Stimulated activated CD4-positive, alpha-beta T cell treated with anti-CD3 and anti-CD28 coated beads, Interleukin-4, amount 100 ng/mL, for 4 hours (primary cell): ENCODE measurements around the gene ARFGAP1.

Source experiments
- DNase-seq, 2 experiments: peaks; one replicate each; pipeline ENCODE4 v3.0.0-alpha.2; 2020

The ARFGAP1 gene

GRCh38 chr20:63280929-63281545 is 8.4 kb downstream of the ARFGAP1 start:
- no peak for DNase-seq

DNA sequence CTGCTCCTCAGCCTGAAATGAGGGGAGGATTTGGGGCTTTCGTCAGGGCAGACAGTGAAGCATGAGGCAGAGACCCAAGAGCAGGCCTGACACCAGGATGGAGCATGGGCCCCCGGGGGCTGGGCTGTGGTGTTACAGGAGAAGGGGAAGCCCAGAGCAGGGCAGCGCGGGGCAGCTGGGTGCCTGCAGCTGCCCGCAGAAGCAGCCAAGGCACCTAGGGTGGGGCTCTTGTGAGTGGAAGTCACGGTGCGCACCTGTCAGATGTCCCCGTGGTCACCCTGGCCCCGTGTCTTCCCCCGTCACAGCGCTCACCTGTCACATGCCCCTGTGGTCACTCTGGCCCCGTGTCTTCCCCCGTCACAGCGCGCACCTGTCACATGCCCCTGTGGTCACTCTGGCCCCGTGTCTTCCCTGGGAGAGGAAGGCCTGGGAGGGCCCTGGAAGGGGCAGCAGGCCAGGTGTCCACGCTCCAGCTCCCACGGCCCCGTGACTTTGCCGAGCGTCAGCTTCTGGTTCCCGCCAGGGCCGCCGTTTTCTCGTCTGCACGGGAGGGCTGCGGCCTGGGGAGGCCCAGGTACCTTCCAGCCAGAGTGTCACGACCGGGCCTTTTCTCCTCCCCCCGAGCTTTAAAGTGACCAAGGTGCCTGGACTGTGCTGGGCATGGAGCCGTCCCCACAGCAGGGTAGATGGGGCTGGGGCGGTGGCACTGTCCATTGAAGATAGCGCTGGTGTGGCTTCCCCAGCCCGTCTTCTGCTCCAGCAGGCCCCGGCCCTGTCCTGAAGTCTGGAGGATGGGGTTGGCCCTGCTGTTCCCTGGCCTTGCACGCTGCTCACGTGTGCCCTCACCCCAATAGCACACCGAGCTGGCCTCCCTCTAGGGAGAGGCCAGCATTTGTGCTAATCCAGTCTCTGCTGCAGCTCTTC is 9.4 kb downstream of the ARFGAP1 start:
- DNase-seq, result no peak

- no peak for DNase-seq
Observed at GRCh38 chr20:63282946-63283345, 10.3 kb downstream of the ARFGAP1 start.

DNA sequence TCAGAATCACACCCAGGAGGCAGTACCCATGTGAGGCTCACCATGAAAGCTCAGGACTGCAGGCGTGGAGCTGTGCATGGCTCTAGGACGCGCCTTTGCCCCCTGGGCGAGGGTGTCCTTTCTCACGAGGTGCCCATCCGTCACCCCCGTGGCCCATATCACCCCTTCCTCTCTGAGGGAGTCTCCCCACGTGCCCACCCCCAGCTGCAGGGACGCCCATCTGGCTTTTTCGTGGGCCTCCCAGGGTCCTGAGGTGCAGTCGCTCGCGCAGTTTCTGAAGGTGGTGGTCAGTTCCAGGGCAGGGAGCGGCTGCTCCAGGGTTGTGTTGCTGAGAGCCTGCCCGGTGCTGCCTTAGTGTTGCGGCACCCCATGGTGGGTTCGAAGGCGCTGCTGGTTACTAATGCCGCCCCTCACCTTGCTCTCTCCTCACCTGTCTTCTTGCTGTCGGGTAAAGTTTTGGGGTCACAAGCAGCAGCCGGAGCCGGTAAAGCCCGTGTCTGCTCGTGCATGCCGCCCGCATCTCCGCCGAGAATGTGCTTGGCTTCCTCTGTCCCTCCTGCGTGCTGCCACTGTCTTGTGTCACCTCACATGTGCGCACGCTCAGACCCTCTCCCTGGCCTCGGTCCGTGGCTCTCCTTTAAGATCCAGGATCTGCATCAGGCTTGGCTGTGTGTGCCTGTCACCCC is 10.9 kb downstream of the ARFGAP1 start:
- DNase-seq, result no peak

GRCh38 chr20:63284083-63284440 is 11.4 kb downstream of the ARFGAP1 start:
- DNase-seq, result no peak

DNA sequence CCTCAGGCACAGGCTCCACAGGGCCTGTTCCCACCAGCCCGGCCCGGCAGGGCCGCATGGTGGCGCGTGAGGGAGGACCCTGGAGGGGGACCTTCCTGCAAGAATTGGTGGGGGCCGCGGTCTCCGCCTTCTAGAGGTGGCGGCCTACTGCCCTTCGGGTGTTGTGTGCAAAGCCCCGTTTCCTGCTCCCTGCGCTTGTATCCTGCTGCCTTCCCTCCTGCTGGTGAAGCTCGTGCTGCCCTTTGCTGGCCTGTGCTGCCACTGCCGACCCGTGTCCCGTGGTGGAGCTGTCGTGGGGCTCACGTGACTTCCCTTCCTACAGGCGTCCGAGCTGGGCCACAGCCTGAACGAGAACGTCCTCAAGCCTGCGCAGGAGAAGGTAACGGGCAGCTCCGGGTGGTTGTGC is 11.9 kb downstream of the ARFGAP1 start:
- no peak for DNase-seq

- DNase-seq, result no peak
Observed at GRCh38 chr20:63284981-63285524, 12.4 kb downstream of the ARFGAP1 start.

DNA sequence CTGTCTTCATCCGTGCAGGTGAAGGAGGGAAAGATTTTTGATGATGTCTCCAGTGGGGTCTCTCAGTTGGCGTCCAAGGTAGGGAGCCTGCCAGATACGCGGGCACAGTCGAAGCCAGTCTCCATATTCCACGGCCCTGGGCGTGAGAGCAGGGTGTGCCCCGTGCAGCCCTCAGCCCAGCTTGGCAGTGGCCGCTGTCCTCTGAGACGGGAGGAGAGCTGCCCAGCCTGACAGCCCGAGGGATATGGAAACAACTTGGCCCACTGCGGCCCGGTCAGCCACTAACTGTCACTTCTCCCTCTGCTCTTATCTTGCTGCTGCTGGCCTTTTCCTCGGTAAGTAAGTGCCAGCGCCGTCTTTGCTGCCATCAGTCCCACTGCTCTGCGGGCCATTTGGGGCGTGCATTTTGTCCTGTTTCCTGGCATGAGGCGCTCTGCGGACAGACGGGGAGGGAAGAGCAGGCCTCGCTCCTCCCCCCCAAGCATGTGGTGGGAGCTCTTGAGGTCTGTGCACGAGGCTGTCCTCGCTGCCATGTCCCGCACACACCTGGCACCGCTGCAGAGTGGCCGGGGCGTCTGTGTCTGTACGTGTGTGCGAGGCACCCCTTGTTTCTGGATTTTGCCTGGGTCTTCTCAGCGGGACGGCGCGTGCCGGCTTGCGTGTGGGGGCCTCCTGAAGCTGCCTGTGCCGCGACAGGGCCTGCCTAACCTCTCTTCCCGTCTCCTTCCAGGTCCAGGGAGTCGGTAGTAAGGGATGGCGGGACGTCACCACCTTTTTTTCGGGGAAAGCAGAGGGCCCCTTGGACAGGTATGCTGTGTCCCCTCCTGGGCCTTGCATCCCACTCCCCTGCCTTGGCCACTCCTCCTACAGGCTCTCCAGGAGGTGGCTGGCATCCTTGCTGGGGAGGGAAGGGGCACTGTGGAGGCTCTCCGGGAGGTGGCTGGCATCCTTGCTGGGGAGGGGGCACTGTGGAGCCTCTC is 13.3 kb downstream of the ARFGAP1 start:
- no peak for DNase-seq

GRCh38 chr20:63286781-63287696 is 14.4 kb downstream of the ARFGAP1 start:
- no peak for DNase-seq

DNA sequence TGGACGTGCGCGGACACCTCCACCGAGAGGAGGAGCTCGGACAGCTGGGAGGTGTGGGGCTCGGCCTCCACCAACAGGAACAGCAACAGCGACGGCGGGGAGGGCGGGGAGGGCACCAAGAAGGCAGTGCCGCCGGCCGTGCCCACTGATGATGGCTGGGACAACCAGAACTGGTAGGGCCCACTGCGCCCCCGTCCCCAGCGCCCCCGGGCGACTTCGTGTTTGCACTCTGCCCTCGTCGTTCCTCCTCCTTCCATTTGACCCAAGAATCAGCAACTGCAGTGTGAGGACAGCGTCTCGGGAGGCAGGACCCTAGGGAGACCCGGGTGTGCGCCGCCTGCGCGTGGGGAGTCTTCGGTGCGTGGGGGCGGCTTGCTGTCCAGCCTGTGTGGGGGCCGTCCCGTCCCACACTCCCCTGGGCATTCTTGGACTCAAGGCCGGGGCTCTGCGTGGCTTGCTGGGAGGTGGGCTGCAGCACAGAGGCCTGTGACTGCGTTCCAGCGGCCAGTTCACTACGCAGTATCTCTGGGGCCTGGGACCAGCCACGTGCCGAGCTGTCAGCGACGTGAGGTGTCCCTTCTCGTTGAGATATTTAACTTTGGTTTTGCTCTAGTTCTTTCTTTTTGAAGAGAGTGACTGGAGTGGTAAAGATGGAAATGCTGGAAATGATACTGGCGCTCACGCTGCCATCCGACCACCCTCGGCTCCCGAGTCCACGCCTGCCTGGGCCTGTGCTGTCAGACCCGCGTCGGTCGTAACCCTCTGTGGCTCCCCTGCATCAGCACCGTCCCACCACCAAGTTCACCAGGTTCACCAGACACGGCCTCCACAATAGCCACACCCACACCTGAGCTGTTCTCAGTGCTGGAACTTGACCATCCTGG is 15.3 kb downstream of the ARFGAP1 start:
- no peak for DNase-seq

GRCh38 chr20:63288581-63289251 is 16.1 kb downstream of the ARFGAP1 start:
- DNase-seq, result no peak

DNA sequence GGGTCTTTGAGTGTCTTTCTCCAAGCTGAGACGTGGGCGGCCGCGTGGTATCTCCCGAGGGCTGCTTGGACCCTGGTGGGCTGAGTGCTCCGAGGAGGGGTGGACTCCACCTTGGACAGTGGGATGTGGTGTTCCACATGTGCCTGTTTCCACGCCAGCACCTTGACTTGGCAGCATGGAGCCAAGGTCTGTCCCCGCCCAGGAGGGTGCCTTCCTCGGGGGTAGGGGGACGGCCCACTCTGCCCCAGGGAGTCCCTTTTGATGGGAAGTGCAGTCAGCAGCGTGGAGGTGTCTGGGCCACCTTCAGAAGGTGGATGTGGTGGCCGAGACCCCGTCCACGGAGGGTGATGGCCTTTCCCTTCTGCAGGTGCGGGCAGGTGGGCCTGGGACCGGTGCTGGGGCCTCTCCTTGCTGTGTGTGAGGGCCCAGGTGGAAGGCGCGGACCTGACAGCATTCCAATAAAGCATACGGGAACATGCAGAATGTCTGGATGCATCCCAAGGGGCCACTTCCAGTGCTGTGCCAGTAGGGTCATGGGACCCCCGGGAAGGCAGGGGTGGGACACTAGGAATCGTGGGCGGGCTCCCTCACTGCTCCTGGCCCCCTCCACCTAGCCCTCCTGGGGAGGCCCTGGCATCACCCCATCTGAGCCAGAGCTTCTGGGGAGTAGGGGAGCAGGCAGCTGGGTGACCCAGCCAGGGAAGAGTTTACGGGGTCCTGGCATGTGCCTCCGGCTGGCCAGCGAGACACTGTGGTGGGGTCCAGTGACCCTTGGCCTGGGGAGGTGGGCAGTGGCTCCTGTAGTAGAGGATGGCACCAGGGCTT is 16.9 kb downstream of the ARFGAP1 start:
- no peak for DNase-seq

GRCh38 chr20:63290136-63290676 is 17.6 kb downstream of the ARFGAP1 start:
- DNase-seq, result no peak

DNA sequence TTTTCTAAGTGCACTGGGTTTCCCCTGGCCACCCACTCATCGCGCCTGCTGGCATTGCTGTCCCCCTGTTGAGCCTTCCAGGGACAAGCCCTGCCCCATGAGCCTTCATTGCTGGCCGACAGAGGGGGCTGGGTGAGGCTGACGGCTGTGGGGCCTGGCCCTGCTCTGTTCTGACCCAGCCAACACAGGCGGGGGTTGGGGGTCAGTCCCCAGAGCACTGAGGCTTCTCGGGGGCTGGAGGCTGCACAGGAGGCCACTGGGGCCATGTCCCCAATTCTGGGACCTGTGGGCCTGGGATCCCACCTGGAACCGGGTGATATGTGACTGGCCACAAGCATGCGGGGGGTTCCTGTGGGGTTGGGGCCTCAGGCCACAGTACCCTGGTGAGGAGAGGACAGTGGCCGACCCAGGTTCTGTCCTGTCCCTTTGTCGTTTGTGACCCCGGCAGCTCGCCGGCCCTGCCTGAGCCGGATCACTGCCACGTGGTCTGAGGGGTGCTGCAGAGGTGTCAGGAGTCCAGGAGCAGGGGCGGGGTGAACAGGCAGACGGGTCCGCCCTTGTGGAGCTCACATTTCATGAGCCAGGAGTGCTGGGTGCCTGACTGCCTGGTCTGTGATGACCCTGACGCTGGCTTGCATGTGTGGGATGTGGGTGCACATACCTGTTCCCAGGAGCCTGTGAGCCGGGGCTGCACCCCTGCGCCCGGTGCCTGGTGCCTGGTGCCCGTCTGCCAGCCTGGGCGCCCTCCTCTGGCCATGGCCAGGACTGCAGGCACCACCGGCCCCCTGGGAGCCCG is 18.3 kb downstream of the ARFGAP1 start:
- peak; percentile 31 to 69 for DNase-seq

DNA sequence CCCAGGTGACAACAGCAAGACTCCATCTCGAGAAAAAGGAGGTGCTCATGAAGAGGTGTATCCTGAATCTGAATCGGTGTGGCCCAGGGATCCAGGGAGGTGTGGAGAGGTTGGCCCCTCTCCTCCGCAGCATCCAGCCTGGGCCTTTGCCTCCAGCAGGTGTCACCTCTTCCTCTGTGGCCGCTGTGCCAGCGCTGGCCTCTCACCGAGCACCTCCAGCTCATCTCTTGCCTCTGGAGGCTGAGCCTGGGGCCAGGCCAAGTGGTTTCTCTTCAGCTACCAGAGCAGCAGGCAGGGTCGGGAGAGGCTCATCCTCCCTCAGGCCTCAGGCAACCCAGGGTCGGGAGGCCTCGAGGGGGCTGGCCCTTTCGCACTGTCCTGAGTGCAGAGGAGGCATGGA is 19.2 kb downstream of the ARFGAP1 start:
- no peak for DNase-seq

- no peak for DNase-seq
Observed at GRCh38 chr20:63292292-63292701, 19.7 kb downstream of the ARFGAP1 start.

GRCh38 chr20:63292904-63293303 is 20.3 kb downstream of the ARFGAP1 start, which contains the start of gene COL20A1:
COL20A1 (plus strand) TSS chr20:63293186; CDS start chr20:63295108, 1,922 bp downstream.
- DNase-seq, result no peak
